ENCODE results near the gene IPO13.

Gene IPO13

DNA sequence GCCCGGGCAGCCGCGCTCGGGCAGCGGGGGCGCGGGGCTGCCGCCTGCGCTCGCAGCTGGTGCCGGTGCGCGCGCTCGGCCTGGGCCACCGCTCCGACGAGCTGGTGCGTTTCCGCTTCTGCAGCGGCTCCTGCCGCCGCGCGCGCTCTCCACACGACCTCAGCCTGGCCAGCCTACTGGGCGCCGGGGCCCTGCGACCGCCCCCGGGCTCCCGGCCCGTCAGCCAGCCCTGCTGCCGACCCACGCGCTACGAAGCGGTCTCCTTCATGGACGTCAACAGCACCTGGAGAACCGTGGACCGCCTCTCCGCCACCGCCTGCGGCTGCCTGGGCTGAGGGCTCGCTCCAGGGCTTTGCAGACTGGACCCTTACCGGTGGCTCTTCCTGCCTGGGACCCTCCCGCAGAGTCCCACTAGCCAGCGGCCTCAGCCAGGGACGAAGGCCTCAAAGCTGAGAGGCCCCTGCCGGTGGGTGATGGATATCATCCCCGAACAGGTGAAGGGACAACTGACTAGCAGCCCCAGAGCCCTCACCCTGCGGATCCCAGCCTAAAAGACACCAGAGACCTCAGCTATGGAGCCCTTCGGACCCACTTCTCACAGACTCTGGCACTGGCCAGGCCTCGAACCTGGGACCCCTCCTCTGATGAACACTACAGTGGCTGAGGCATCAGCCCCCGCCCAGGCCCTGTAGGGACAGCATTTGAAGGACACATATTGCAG, 10.2 kb upstream of the IPO13 start:
- peaks cover 20% of the 10 kb centered on the region for H3K27me3 ChIP-seq (replicated peaks; ENCODE audit: control insufficient read depth, insufficient read depth, low read length, poor library complexity, severe bottlenecking)
- no peaks in the 10 kb centered on the region for H3K9me3 ChIP-seq (ENCODE audit: control insufficient read depth, low read length)
- peaks cover 15% of the 10 kb centered on the region for H3K4me1 ChIP-seq (ENCODE audit: control insufficient read depth, insufficient read depth, low read length, poor library complexity, severe bottlenecking)
- H3K27ac ChIP-seq (ENCODE audit: insufficient read depth, low read length, poor library complexity, severe bottlenecking): no peak overlapping the region
- no peaks in the 10 kb centered on the region for H3K36me3 ChIP-seq (ENCODE audit: control insufficient read depth, insufficient read depth, low read length)
- no peak for DNase-seq
- no peak overlapping the region for H3K4me3 ChIP-seq (ENCODE audit: insufficient read depth, low read depth, low read length, poor library complexity, severe bottlenecking)

DNA sequence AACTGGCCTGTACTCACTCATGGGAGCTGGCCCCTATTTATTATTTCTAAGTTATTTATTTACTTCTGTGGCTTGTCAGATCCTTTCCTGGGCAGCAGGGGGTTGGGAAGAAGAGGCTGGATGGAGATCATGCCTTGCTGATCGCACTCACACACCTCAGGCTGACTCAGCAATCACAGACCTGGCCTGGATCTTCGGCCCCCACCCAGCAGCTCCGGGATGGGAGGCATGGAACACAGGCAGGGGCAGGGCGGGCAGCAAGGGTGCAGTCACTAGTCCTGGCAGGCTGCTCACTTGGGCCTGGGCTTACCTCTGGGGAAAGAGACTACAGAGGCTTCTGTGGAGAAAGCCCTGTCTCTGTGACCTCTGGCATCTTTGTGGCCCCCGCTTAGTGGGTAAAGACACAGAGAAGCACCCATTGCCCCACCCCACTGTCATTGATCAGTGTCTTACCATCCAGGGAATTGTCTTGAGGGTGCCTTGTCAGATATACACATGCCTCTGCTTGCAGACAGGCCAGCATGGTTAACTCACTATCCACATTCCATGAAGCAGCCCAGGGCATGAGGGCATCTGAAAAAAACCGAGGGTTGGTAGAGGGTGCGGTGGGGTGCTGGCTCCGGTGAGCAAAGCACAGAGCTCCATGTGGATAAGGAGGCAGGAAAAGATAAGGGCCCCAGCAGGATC, 9.4 kb upstream of the IPO13 start:
- H3K4me3 ChIP-seq (ENCODE audit: insufficient read depth, low read depth, low read length, poor library complexity, severe bottlenecking): no peak overlapping the region
- H3K27ac ChIP-seq (ENCODE audit: insufficient read depth, low read length, poor library complexity, severe bottlenecking): no peak overlapping the region

DNA sequence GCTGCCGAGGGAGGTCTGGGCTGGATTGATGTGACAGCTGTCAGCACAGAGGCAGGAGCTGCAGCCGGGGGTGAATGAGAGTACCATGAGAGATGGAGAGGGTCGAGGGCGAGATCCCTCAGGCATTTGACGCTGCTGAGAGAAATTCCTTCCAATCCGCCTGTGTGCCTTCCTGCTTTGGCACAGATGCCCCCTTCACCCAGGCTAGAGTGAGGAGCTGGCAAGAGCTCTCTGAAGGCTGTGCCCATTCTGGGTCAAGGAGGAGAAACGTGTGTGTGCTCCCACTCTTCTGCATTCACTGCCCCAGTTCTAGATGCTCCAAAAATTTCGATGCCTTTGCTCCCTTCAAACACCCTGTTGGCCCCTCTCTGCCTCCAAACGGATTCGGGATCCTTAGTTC, 8.4 kb upstream of the IPO13 start:
- no peak for DNase-seq

More for the DNA sequence above, 9.4 kb upstream of the IPO13 start:
- Histone ChIP-seq H3K9me3 (ENCODE audit: control insufficient read depth, low read length) (no peaks in the 10 kb centered on the region), H3K27me3 (replicated peaks; ENCODE audit: control insufficient read depth, insufficient read depth, low read length, poor library complexity, severe bottlenecking) (peaks cover 20% of the 10 kb centered on the region), H3K36me3 (ENCODE audit: control insufficient read depth, insufficient read depth, low read length) (no peaks in the 10 kb centered on the region), H3K4me1 (ENCODE audit: control insufficient read depth, insufficient read depth, low read length, poor library complexity, severe bottlenecking) (peaks cover 15% of the 10 kb centered on the region)
- DNase-seq: no peak

DNA sequence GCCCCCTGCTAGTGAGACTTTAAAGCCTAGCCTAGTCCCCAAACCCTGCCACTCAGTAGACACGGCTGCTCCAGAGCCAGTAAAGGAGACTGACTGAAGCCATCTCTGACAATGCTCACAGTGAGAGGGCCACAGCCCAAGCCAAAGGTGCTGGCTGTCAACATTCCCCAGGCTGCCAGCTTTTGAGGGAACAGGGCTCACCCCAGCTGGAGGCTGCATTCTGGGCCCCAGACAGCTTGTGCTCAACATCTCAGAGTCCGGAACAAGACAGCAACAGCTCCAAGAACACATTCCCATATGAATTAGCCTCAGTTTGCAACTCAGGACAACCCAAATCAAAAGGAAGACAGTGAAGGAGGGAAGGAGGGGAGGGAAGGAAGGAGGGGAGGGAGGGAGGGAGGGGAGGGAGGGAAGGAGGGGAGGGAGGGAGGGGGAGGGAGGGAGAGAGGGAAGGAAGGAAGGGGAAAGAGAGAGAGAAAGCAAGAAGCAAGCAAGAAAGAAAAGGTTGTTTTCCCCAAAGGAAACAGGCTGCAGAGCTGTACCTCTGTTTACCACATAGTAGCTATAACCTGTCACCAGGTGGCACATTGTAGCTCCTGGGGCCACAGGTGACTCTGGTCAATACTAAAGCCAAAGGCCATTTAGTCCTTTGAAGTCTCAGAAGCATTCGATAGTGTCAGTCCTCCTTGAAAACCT, 7.7 kb upstream of the IPO13 start:
- no peaks in the 10 kb centered on the region for H3K36me3 ChIP-seq (ENCODE audit: control insufficient read depth, insufficient read depth, low read length)
- H3K27ac ChIP-seq (ENCODE audit: insufficient read depth, low read length, poor library complexity, severe bottlenecking): no peak overlapping the region
- H3K4me3 ChIP-seq (ENCODE audit: insufficient read depth, low read depth, low read length, poor library complexity, severe bottlenecking): no peak overlapping the region
- DNase-seq: no peak
- peaks cover 20% of the 10 kb centered on the region for H3K27me3 ChIP-seq (replicated peaks; ENCODE audit: control insufficient read depth, insufficient read depth, low read length, poor library complexity, severe bottlenecking)
- H3K4me1 ChIP-seq (ENCODE audit: control insufficient read depth, insufficient read depth, low read length, poor library complexity, severe bottlenecking): peaks cover 8% of the 10 kb centered on the region
- no peaks in the 10 kb centered on the region for H3K9me3 ChIP-seq (ENCODE audit: control insufficient read depth, low read length)

More for the DNA sequence above, 8.4 kb upstream of the IPO13 start:
- no peaks in the 10 kb centered on the region for H3K36me3 ChIP-seq (ENCODE audit: control insufficient read depth, insufficient read depth, low read length)
- no peak overlapping the region for H3K4me3 ChIP-seq (ENCODE audit: insufficient read depth, low read depth, low read length, poor library complexity, severe bottlenecking)
- H3K4me1 ChIP-seq (ENCODE audit: control insufficient read depth, insufficient read depth, low read length, poor library complexity, severe bottlenecking): peaks cover 12% of the 10 kb centered on the region
- H3K27ac ChIP-seq (ENCODE audit: insufficient read depth, low read length, poor library complexity, severe bottlenecking): no peak overlapping the region
- no peaks in the 10 kb centered on the region for H3K9me3 ChIP-seq (ENCODE audit: control insufficient read depth, low read length)
- peaks cover 20% of the 10 kb centered on the region for H3K27me3 ChIP-seq (replicated peaks; ENCODE audit: control insufficient read depth, insufficient read depth, low read length, poor library complexity, severe bottlenecking)

DNA sequence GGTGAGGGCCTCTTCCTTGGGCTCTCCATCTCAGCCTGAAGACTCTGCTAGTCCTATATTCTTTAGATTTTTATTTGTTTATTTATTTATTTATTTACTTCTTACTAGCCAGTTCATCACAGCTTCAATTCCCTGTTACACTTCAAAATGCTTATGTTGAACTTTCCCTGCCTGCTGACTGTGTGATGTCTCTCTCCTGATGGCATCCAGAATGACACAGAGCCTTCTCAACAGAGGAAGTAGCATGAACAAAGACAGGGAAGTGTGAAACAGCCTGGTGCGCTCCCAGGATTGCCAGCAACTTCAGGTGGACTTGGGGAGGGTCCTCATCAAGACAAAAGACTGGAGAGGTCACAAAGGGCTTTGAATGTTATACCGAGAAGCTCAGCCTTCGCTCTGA, 4.3 kb upstream of the IPO13 start:
- no peaks in the 10 kb centered on the region for H3K9me3 ChIP-seq (ENCODE audit: control insufficient read depth, low read length)
- DNase-seq: no peak
- H3K4me3 ChIP-seq (ENCODE audit: insufficient read depth, low read depth, low read length, poor library complexity, severe bottlenecking): no peak overlapping the region
- no peaks in the 10 kb centered on the region for H3K36me3 ChIP-seq (ENCODE audit: control insufficient read depth, insufficient read depth, low read length)
- no peaks in the 10 kb centered on the region for H3K27me3 ChIP-seq (replicated peaks; ENCODE audit: control insufficient read depth, insufficient read depth, low read length, poor library complexity, severe bottlenecking)
- no peak overlapping the region for H3K27ac ChIP-seq (ENCODE audit: insufficient read depth, low read length, poor library complexity, severe bottlenecking)
- H3K4me1 ChIP-seq (ENCODE audit: control insufficient read depth, insufficient read depth, low read length, poor library complexity, severe bottlenecking): peaks cover 15% of the 10 kb centered on the region

GRCh38 chr1:43944860-43945259, 1.9 kb upstream of the IPO13 start:
- H3K9me3 ChIP-seq (ENCODE audit: control insufficient read depth, low read length): no peaks in the 10 kb centered on the region
- H3K27me3 ChIP-seq (replicated peaks; ENCODE audit: control insufficient read depth, insufficient read depth, low read length, poor library complexity, severe bottlenecking): no peaks in the 10 kb centered on the region
- H3K36me3 ChIP-seq (ENCODE audit: control insufficient read depth, insufficient read depth, low read length): no peaks in the 10 kb centered on the region
- H3K4me1 ChIP-seq (ENCODE audit: control insufficient read depth, insufficient read depth, low read length, poor library complexity, severe bottlenecking): peaks cover 24% of the 10 kb centered on the region
- no peak overlapping the region for H3K4me3 ChIP-seq (ENCODE audit: insufficient read depth, low read depth, low read length, poor library complexity, severe bottlenecking)
- DNase-seq: no peak
- no peak overlapping the region for H3K27ac ChIP-seq (ENCODE audit: insufficient read depth, low read length, poor library complexity, severe bottlenecking)

GRCh38 chr1:43945674-43946235, 995 bp upstream of the IPO13 start:
- DNase-seq: no peak
- Histone ChIP-seq H3K9me3 (ENCODE audit: control insufficient read depth, low read length) (no peaks in the 10 kb centered on the region), H3K27me3 (replicated peaks; ENCODE audit: control insufficient read depth, insufficient read depth, low read length, poor library complexity, severe bottlenecking) (no peaks in the 10 kb centered on the region), H3K36me3 (ENCODE audit: control insufficient read depth, insufficient read depth, low read length) (no peaks in the 10 kb centered on the region), H3K4me3 (ENCODE audit: insufficient read depth, low read depth, low read length, poor library complexity, severe bottlenecking) (peak overlapping the region; percentile 80), H3K4me1 (ENCODE audit: control insufficient read depth, insufficient read depth, low read length, poor library complexity, severe bottlenecking) (peaks cover 24% of the 10 kb centered on the region), H3K27ac (ENCODE audit: insufficient read depth, low read length, poor library complexity, severe bottlenecking) (peak overlapping the region; percentile 98)

GRCh38 chr1:43947061-43947873, 517 bp downstream of the IPO13 start:
- Histone ChIP-seq H3K9me3 (ENCODE audit: control insufficient read depth, low read length) (no peaks in the 10 kb centered on the region), H3K4me3 (ENCODE audit: insufficient read depth, low read depth, low read length, poor library complexity, severe bottlenecking) (peak overlapping the region; percentile 80), H3K27ac (ENCODE audit: insufficient read depth, low read length, poor library complexity, severe bottlenecking) (peak overlapping the region; percentile 98), H3K4me1 (ENCODE audit: control insufficient read depth, insufficient read depth, low read length, poor library complexity, severe bottlenecking) (peaks cover 24% of the 10 kb centered on the region), H3K36me3 (ENCODE audit: control insufficient read depth, insufficient read depth, low read length) (no peaks in the 10 kb centered on the region), H3K27me3 (replicated peaks; ENCODE audit: control insufficient read depth, insufficient read depth, low read length, poor library complexity, severe bottlenecking) (no peaks in the 10 kb centered on the region)
- DNase-seq: no peak

GRCh38 chr1:43947874-43948437, 1.2 kb downstream of the IPO13 start:
- Histone ChIP-seq H3K27me3 (replicated peaks; ENCODE audit: control insufficient read depth, insufficient read depth, low read length, poor library complexity, severe bottlenecking) (no peaks in the 10 kb centered on the region), H3K4me3 (ENCODE audit: insufficient read depth, low read depth, low read length, poor library complexity, severe bottlenecking) (no peak overlapping the region), H3K9me3 (ENCODE audit: control insufficient read depth, low read length) (no peaks in the 10 kb centered on the region), H3K36me3 (ENCODE audit: control insufficient read depth, insufficient read depth, low read length) (no peaks in the 10 kb centered on the region), H3K27ac (ENCODE audit: insufficient read depth, low read length, poor library complexity, severe bottlenecking) (no peak overlapping the region), H3K4me1 (ENCODE audit: control insufficient read depth, insufficient read depth, low read length, poor library complexity, severe bottlenecking) (peaks cover 24% of the 10 kb centered on the region)
- DNase-seq: no peak
